ENCODE data around the gene EML4. TPM values are rescaled to one million over a fixed set of nuclear protein-coding genes. Genes with fewer than 3 reads are reported as not detected.
"Not testable (repeated sequence)": the region's sequence is repeated elsewhere in the genome, so short reads cannot be mapped to it uniquely, and the experiment has no call there.

EML4 gene
- total RNA-seq, 1 experiment from 2014 or later: 61.1 TPM

DNA sequence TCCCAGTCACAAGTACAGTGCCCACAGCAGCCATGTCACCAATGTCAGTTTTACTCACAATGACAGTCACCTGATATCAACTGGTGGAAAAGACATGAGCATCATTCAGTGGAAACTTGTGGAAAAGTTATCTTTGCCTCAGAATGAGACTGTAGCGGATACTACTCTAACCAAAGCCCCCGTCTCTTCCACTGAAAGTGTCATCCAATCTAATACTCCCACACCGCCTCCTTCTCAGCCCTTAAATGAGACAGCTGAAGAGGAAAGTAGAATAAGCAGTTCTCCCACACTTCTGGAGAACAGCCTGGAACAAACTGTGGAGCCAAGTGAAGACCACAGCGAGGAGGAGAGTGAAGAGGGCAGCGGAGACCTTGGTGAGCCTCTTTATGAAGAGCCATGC is 160.6 kb downstream of the EML4 start:
- H3K27me3 ChIP-seq (ENCODE audit: control insufficient read depth, insufficient read depth, low read length): no peaks in the 10 kb centered on the region
- H3K36me3 ChIP-seq (replicated peaks; ENCODE audit: control insufficient read depth, insufficient read depth, low read length): peaks cover 14% of the 10 kb centered on the region
- DNase-seq: no peak
- no peak overlapping the region for H3K4me3 ChIP-seq (ENCODE audit: insufficient read depth, low read depth, low read length)

- no peak for DNase-seq
- Histone ChIP-seq H3K27me3 (ENCODE audit: control insufficient read depth, insufficient read depth, low read length) (no peaks in the 10 kb centered on the region), H3K4me3 (ENCODE audit: insufficient read depth, low read depth, low read length) (no peak overlapping the region), H3K36me3 (replicated peaks; ENCODE audit: control insufficient read depth, insufficient read depth, low read length) (peaks cover 13% of the 10 kb centered on the region)
Observed at GRCh38 chr2:42331569-42332284, 162.6 kb downstream of the EML4 start.

GRCh38 chr2:42332575-42332974 is 163.4 kb downstream of the EML4 start:
- Histone ChIP-seq H3K36me3 (replicated peaks; ENCODE audit: control insufficient read depth, insufficient read depth, low read length) (peaks cover 13% of the 10 kb centered on the region), H3K27me3 (ENCODE audit: control insufficient read depth, insufficient read depth, low read length) (no peaks in the 10 kb centered on the region), H3K4me3 (ENCODE audit: insufficient read depth, low read depth, low read length) (no peak overlapping the region)
- no peak for DNase-seq

DNA sequence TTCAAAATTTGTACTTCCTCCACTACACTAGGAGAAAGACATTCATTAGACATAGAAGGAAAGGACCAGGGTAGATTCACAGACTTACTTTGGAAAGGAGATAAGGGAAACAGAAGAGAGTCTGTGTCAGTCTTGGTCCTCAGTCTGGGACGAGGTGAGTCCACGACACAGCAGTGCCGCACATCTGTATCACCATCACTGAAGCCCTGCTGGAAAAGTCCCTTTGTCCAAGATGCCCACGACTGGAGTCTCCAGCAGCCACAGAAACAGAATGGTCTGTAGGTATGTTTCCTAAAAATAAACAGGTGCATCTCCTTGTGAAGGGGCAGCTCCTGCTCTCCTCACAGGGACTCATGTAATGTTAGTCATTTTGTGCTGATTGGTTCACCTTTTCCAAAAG is 164.4 kb downstream of the EML4 start:
- DNase-seq: no peak
- Histone ChIP-seq H3K36me3 (replicated peaks; ENCODE audit: control insufficient read depth, insufficient read depth, low read length) (peaks cover 13% of the 10 kb centered on the region), H3K4me3 (ENCODE audit: insufficient read depth, low read depth, low read length) (no peak overlapping the region), H3K27me3 (ENCODE audit: control insufficient read depth, insufficient read depth, low read length) (no peaks in the 10 kb centered on the region)

GRCh38 chr2:42334220-42334619 is 165.1 kb downstream of the EML4 start:
- DNase-seq: no peak
- no peaks in the 10 kb centered on the region for H3K27me3 ChIP-seq (ENCODE audit: control insufficient read depth, insufficient read depth, low read length)
- peaks cover 8% of the 10 kb centered on the region for H3K36me3 ChIP-seq (replicated peaks; ENCODE audit: control insufficient read depth, insufficient read depth, low read length)
- H3K4me3 ChIP-seq (ENCODE audit: insufficient read depth, low read depth, low read length): no peak overlapping the region

DNA sequence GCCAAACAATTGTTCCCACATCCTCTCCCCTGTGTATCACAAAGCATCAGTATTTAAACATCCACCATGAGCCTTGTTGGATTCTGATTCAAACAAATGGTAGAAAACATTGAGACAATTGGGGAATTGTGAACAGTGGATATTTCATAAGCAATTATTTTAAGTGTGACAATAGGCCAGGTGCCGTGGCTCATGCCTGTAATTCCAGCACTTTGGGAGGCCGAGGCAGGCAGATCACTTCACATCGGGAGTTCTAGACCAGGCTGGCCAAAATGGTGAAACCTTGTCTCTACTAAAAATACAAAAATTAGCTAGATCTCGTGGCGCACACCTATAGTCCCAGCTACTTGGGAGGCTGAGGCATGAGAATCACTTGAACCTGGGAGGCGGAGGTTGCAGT is 165.7 kb downstream of the EML4 start:
- H3K36me3 ChIP-seq (replicated peaks; ENCODE audit: control insufficient read depth, insufficient read depth, low read length); H3K4me3 ChIP-seq (ENCODE audit: insufficient read depth, low read depth, low read length); H3K27me3 ChIP-seq (ENCODE audit: control insufficient read depth, insufficient read depth, low read length); DNase-seq: not testable (repeated sequence)

- Histone ChIP-seq H3K27me3 (ENCODE audit: control insufficient read depth, insufficient read depth, low read length) (no peaks in the 10 kb centered on the region), H3K36me3 (replicated peaks; ENCODE audit: control insufficient read depth, insufficient read depth, low read length) (peaks cover 3% of the 10 kb centered on the region), H3K4me3 (ENCODE audit: insufficient read depth, low read depth, low read length) (no peak overlapping the region)
- DNase-seq: no peak
Observed at GRCh38 chr2:42335514-42336104, 166.5 kb downstream of the EML4 start.

DNA sequence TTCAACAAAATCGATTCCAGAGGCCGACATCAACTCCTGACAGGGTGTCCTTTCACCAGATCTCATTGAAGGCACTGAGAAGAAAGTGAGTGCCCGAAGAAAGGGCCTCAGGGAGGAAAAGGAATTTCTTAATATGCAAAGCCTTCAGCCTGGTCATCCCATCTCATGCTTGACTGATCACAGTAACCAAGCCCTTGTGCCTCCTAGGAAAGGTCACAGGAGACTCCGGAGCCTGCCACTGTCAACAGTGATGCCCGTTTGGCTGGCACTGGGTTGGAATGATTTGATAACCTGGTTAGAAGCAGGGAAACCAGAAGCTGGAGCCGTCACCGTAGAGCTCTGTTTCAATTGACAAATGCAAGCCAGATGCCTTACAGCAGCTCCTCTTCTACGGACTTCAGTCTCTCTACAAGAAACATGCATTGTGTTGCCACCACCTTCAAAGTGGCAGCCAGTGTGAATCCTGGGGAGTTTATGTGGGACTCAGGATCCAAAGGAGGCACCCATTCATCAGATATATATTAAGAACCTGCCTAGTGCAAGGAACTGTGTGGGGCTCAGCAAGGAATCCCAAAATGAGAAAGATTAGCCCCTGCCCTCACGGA is 167.3 kb downstream of the EML4 start:
- no peaks in the 10 kb centered on the region for H3K27me3 ChIP-seq (ENCODE audit: control insufficient read depth, insufficient read depth, low read length)
- H3K4me3 ChIP-seq (ENCODE audit: insufficient read depth, low read depth, low read length): no peak overlapping the region
- DNase-seq: no peak
- H3K36me3 ChIP-seq (replicated peaks; ENCODE audit: control insufficient read depth, insufficient read depth, low read length): peaks cover 4% of the 10 kb centered on the region

DNA sequence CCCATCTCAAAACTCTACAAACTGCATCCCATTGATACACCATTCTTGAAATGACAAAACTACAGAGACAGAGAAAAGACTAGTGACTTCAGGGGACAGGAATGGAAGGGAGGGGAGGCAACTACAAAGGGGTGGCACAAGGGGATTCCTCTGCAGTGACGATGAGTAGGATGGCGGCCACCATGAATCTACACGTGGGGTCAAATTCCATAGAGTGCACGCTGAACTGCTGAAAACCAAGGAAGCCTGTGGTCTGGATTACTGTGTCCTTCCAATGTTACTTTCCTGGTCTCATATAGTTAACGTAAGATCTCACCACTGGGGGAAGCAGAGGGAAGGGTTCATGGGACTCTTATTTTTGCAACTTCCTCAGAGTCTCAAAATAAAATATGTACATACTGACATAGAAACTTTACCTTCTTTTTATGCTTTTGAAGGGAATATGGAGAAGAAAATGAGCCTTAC is 168.2 kb downstream of the EML4 start:
- H3K36me3 ChIP-seq (replicated peaks; ENCODE audit: control insufficient read depth, insufficient read depth, low read length): peaks cover 4% of the 10 kb centered on the region
- no peak for DNase-seq
- H3K27me3 ChIP-seq (ENCODE audit: control insufficient read depth, insufficient read depth, low read length): no peaks in the 10 kb centered on the region
- no peak overlapping the region for H3K4me3 ChIP-seq (ENCODE audit: insufficient read depth, low read depth, low read length)

GRCh38 chr2:42337846-42338566 is 168.9 kb downstream of the EML4 start:
- no peak for DNase-seq
- Histone ChIP-seq H3K27me3 (ENCODE audit: control insufficient read depth, insufficient read depth, low read length) (no peaks in the 10 kb centered on the region), H3K36me3 (replicated peaks; ENCODE audit: control insufficient read depth, insufficient read depth, low read length) (peaks cover 1% of the 10 kb centered on the region), H3K4me3 (ENCODE audit: insufficient read depth, low read depth, low read length) (no peak overlapping the region)

- H3K4me3 ChIP-seq (ENCODE audit: insufficient read depth, low read depth, low read length): no peak overlapping the region
Observed at GRCh38 chr2:42338567-42339190, 169.5 kb downstream of the EML4 start.

GRCh38 chr2:42339191-42339912 is 170.2 kb downstream of the EML4 start:
- no peak overlapping the region for H3K4me3 ChIP-seq (ENCODE audit: insufficient read depth, low read depth, low read length)
- H3K27me3 ChIP-seq (ENCODE audit: control insufficient read depth, insufficient read depth, low read length): no peaks in the 10 kb centered on the region
- peak; percentile 69 for DNase-seq
- peaks cover 1% of the 10 kb centered on the region; the same call in 1 of the 2 replicates for H3K36me3 ChIP-seq (replicated peaks; ENCODE audit: control insufficient read depth, insufficient read depth, low read length)

More at GRCh38 chr2:42338567-42339190, 169.5 kb downstream of the EML4 start:
- H3K36me3 ChIP-seq (replicated peaks; ENCODE audit: control insufficient read depth, insufficient read depth, low read length): peaks cover 1% of the 10 kb centered on the region
- H3K27me3 ChIP-seq (ENCODE audit: control insufficient read depth, insufficient read depth, low read length): no peaks in the 10 kb centered on the region
- no peak for DNase-seq

DNA sequence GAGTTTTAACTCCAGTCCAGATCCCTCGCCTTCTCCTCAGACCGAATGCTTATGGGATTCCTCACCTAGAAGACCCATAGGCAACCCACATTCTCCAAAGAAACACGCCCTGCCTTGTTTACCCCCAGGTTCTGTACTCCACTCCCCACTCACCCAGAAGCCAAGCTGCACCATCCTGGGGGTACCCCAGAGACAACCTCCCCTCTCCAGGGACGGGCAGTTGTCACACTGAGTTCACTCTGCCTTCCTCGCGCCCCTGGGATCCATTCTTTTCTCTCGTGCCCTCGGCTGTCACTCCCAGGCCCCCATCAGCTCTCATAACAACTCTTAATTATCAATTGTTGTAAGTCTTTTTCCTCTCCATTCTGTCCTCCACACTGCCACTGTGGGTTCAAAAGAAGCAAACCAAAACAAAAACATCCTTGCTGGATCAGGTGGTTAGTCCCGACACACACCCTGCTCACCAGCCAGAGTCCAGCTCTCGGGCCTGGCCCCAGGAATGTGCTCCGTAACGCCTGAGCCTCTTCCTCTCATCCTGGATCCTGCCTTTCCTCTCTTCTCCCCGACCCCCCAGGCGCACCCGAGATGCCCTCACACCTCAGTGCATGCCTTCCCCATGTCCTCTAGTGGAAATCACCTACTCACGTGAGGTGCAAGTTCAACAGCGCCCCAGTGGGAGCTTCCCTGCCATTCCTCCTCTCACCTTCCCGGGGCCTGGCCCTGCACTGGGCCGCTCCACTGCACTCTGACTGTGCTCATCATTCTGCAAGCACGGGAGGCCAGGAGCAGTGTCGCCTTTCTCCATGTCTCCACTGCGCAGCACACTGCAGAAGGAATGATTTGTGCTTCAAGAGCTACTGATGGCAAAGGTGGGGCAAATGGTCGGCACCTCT is 171.1 kb downstream of the EML4 start:
- Histone ChIP-seq H3K4me3 (ENCODE audit: insufficient read depth, low read depth, low read length) (no peak overlapping the region), H3K36me3 (replicated peaks; ENCODE audit: control insufficient read depth, insufficient read depth, low read length) (peaks cover 1% of the 10 kb centered on the region; the same call in 1 of the 2 replicates), H3K27me3 (ENCODE audit: control insufficient read depth, insufficient read depth, low read length) (no peaks in the 10 kb centered on the region)
- no peak for DNase-seq
